BJ (cell line): ENCODE data around the gene AP3D1. TPM values are rescaled to one million over a fixed set of nuclear protein-coding genes. Genes with fewer than 3 reads are reported as not detected.

Experiments used
- CTCF ChIA-PET: fragments of 350-600 bp; formaldehyde crosslinking; extraction: SDS; loops from one replicate; lab custom pipeline; 2021; ENCODE audit warnings: antibody characterized with exemption, inconsistent platforms; lab: Yijun Ruan, JAX
- POLR2A ChIA-PET: fragments of 300-600 bp; sonication (Branson Sonifier 250); formaldehyde crosslinking; extraction: SDS; loops from one replicate; lab custom pipeline; 2021; ENCODE audit warnings: antibody characterized with exemption; lab: Charles Lee
- DNase-seq: peaks from one replicate; pipeline ENCODE4 v3.0.0-alpha.2; 2011; ENCODE audit warnings: low read depth
- H3K27me3 ChIP-seq: 2 replicates; pipeline ENCODE4 v1.6.0; 2011; ENCODE audit warnings: low read length; ENCODE audit not compliant: control insufficient read depth, insufficient read depth
- H3K36me3 ChIP-seq: 2 replicates; pipeline ENCODE4 v1.5.1; 2011; ENCODE audit warnings: low read length; ENCODE audit not compliant: control insufficient read depth, insufficient read depth
- H3K4me3 ChIP-seq: 2 replicates; pipeline ENCODE4 v1.5.1; 2011; ENCODE audit warnings: low read depth, mild to moderate bottlenecking, control low read depth, low read length
- polyA plus RNA-seq: library from polyadenylated mRNA; depleted of rRNA; stranded (reverse); fragments of >200 nt; gene quantifications from 2 replicates; pipeline ENCODE4 v1.2.3, GENCODE V29; 2011
- TF ChIP-seq, protein P1 (sequence below): IDR thresholded peaks from 2 replicates; pipeline ENCODE4 v1.5.1; 2011; ENCODE audit warnings: low read depth, mild to moderate bottlenecking, control low read depth, inconsistent platforms, low read length, moderate library complexity; ENCODE audit not compliant: insufficient read depth

The AP3D1 gene
- polyA plus RNA-seq, 1 experiment: 122 TPM

- Histone ChIP-seq H3K27me3 (no peaks in the 10 kb centered on the region), H3K36me3 (peaks cover 61% of the 10 kb centered on the region), H3K4me3 (no peak overlapping the region)
- TF ChIP-seq, protein P1, sequence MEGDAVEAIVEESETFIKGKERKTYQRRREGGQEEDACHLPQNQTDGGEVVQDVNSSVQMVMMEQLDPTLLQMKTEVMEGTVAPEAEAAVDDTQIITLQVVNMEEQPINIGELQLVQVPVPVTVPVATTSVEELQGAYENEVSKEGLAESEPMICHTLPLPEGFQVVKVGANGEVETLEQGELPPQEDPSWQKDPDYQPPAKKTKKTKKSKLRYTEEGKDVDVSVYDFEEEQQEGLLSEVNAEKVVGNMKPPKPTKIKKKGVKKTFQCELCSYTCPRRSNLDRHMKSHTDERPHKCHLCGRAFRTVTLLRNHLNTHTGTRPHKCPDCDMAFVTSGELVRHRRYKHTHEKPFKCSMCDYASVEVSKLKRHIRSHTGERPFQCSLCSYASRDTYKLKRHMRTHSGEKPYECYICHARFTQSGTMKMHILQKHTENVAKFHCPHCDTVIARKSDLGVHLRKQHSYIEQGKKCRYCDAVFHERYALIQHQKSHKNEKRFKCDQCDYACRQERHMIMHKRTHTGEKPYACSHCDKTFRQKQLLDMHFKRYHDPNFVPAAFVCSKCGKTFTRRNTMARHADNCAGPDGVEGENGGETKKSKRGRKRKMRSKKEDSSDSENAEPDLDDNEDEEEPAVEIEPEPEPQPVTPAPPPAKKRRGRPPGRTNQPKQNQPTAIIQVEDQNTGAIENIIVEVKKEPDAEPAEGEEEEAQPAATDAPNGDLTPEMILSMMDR: no peak
- no peak for DNase-seq
- CTCF ChIA-PET: interaction anchor here (0.5 to 2.1 kb wide), 2 partner anchors 11 to 41 kb away, joined by 4 to 5 read pairs; partner anchors contain the start of gene IZUMO4
- POLR2A ChIA-PET: no interaction called here
Measured at GRCh38 chr19:2108251-2109016, 42.9 kb downstream of the AP3D1 start.

DNA sequence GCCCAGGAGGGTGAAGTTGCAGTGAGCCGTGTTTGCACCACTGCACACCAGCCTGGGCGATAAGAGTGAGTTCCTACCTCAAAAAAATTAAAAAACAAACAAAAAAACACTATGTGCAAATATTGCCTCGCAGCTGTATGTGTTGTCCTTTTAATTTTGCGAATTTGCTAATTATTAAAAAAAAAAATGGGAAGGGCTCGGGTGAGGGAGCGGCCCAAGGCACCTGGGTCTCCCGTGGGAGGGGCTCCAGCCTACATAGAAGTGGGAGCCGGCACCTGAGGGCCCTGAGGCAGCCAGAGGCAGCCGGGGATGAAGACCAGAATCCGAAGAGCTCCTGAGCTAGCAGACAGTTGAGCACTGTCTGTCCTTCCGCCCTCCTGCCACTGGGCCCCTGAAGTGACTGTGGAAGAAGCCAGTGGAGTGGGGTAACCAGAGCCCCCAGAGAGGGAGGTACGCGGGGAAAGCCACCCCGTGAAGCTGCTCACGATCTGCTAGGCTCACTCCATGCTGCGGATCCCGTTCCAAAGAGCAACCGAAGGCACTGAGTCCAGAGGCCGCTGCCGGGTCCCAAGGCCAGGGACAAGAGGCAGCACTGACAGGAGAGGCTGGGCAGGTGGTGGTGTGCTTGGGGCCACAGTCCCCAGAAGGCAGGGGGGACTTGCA is 48.2 kb downstream of the AP3D1 start:
- Histone ChIP-seq H3K36me3 (peaks cover 41% of the 10 kb centered on the region), H3K4me3 (no peak overlapping the region), H3K27me3 (no peaks in the 10 kb centered on the region)
- ChIA-PET POLR2A (no interaction called here), CTCF (no interaction called here)
- TF ChIP-seq, protein P1: no peak
- DNase-seq: no peak

- TF ChIP-seq, protein P1: no peak
- no peaks in the 10 kb centered on the region for H3K27me3 ChIP-seq
- CTCF ChIA-PET: no interaction called here
- no peak for DNase-seq
- H3K4me3 ChIP-seq: no peak overlapping the region
- peaks cover 37% of the 10 kb centered on the region for H3K36me3 ChIP-seq
- POLR2A ChIA-PET: no interaction called here
Measured at GRCh38 chr19:2101417-2102335, 49.7 kb downstream of the AP3D1 start.

DNA sequence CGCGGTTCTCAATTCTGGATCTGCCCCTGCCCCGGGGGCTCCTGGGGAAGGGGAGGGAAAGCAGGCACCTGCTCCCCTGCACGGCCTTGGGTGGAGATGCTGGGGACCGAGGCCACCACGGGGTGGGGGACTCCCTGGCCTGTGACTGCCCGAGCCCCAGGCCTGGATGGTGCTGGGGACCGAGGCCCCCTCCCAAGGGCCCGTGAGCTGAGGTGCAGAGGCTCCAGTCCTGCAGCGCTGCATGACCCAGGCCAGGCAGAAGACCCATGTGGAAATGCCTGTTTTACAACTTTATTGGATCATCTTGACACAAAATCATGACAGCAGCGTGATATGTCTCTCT is 50.7 kb downstream of the AP3D1 start:
- TF ChIP-seq, protein P1: no peak
- no peak for DNase-seq
- Histone ChIP-seq H3K36me3 (peaks cover 31% of the 10 kb centered on the region), H3K27me3 (no peaks in the 10 kb centered on the region), H3K4me3 (no peak overlapping the region)
- POLR2A ChIA-PET: no interaction called here
- CTCF ChIA-PET: no interaction called here
